GM13976 (cell line): ENCODE measurements around the gene CTSO.
"Not testable (repeated sequence)": the region's sequence is repeated elsewhere in the genome, so short reads cannot be mapped to it uniquely, and the experiment has no call there.

ENCODE experiments used
- DNase-seq: peaks from one replicate; pipeline ENCODE4 v3.0.0; 2012; ENCODE audit warnings: low spot score
- CTCF ChIP-seq: IDR thresholded peaks from 2 replicates; pipeline ENCODE4 v1.5.1; 2012; ENCODE audit warnings: borderline replicate concordance, mild to moderate bottlenecking; ENCODE audit not compliant: insufficient read depth; ENCODE audit errors: extremely low read depth, missing control alignments, control extremely low read depth
- in situ Hi-C: fragments of 300-500 bp; cut with MboI; formaldehyde crosslinking; loops from one replicate; pipeline ENCODE4 v1.12.0; 2022; ENCODE audit warnings: low sequenced_read_pairs, mixed read lengths, inconsistent platforms; ENCODE audit not compliant: unreplicated experiment

The CTSO gene

GRCh38 chr4:155943605-155944291 lies 9.9 kb downstream of the CTSO start:
- in situ Hi-C loops, result no loop called here
- no peak for TF ChIP-seq CTCF
- DNase-seq, result no peak

- DNase-seq, result no peak
- in situ Hi-C loops, result no loop called here
- no peak for TF ChIP-seq CTCF
These were observed 11.8 kb downstream of the CTSO start for GRCh38 chr4:155941820-155942219.

GRCh38 chr4:155941085-155941790 lies 12.4 kb downstream of the CTSO start:
- in situ Hi-C loops, result no loop called here
- no peak for DNase-seq
- no peak for TF ChIP-seq CTCF

- in situ Hi-C loops, result no loop called here
- no peak for TF ChIP-seq CTCF
- DNase-seq, result no peak
These were observed 18.2 kb downstream of the CTSO start for GRCh38 chr4:155935389-155935986.

- in situ Hi-C loops, DNase-seq: not testable (repeated sequence)
These were observed 19.0 kb downstream of the CTSO start for GRCh38 chr4:155934634-155935033.

GRCh38 chr4:155931634-155932033 lies 22.0 kb downstream of the CTSO start:
- in situ Hi-C loops, result no loop called here
- DNase-seq, result no peak
- TF ChIP-seq CTCF, result no peak

GRCh38 chr4:155930330-155930729 lies 23.3 kb downstream of the CTSO start:
- DNase-seq, result no peak
- in situ Hi-C loops, result no loop called here
- TF ChIP-seq CTCF, result no peak
